Measurements from ENCODE around the gene ANKRD23.
A peak's percentile ranks its signal among the peaks of the same experiment; 100 is the strongest.
"Not testable (repeated sequence)": the region's sequence is repeated elsewhere in the genome, so short reads cannot be mapped to it uniquely, and the experiment has no call there.

Gene ANKRD23

GRCh38 chr2:96843538-96844268 is at the start of gene ANKRD23:
TSS of gene ANKRD23 (minus strand) at chr2:96844021. CDS start at chr2:96843992, 29 bp downstream.
- no peak for DNase-seq

- DNase-seq: peak in 1 of 2 experiments; percentile 20
Measured at GRCh38 chr2:96891591-96892333, 47.9 kb upstream of the ANKRD23 start.

- no peak for DNase-seq
Measured at GRCh38 chr2:96890726-96891385, 47.0 kb upstream of the ANKRD23 start.

- no peak for DNase-seq
Measured at GRCh38 chr2:96890252-96890651, 46.4 kb upstream of the ANKRD23 start.

- not testable (repeated sequence) for DNase-seq
Measured at GRCh38 chr2:96889502-96889901, 45.7 kb upstream of the ANKRD23 start.

- DNase-seq: no peak
Measured at GRCh38 chr2:96888072-96889011, 44.5 kb upstream of the ANKRD23 start.

GRCh38 chr2:96887493-96888012 is 43.7 kb upstream of the ANKRD23 start:
- no peak for DNase-seq

GRCh38 chr2:96885432-96886347 is 41.9 kb upstream of the ANKRD23 start:
- DNase-seq: no peak

- no peak for DNase-seq
Measured at GRCh38 chr2:96884299-96885094, 40.7 kb upstream of the ANKRD23 start.

GRCh38 chr2:96883306-96883705 is 39.5 kb upstream of the ANKRD23 start:
- no peak for DNase-seq

GRCh38 chr2:96882906-96883305 is 39.1 kb upstream of the ANKRD23 start:
- no peak for DNase-seq

GRCh38 chr2:96882230-96882629 is 38.4 kb upstream of the ANKRD23 start:
- DNase-seq: no peak

GRCh38 chr2:96881349-96882195 is 37.8 kb upstream of the ANKRD23 start:
- DNase-seq: no peak

GRCh38 chr2:96880891-96881273 is 37.1 kb upstream of the ANKRD23 start:
- no peak for DNase-seq

- DNase-seq: no peak
Measured at GRCh38 chr2:96879545-96880040, 35.8 kb upstream of the ANKRD23 start.

- no peak for DNase-seq
Measured at GRCh38 chr2:96878796-96879544, 35.1 kb upstream of the ANKRD23 start.

- no peak for DNase-seq
Measured at GRCh38 chr2:96878171-96878570, 34.4 kb upstream of the ANKRD23 start.

GRCh38 chr2:96877631-96878092 is 33.8 kb upstream of the ANKRD23 start:
- no peak for DNase-seq

All from stimulated activated CD4-positive, alpha-beta T cell treated with anti-CD3 and anti-CD28 coated beads, Interleukin-4, amount 100 ng/mL, for 4 hours (primary cell).